Measurements from ENCODE around the gene AMFR. TPM values are rescaled to one million over a fixed set of nuclear protein-coding genes. Genes with fewer than 3 reads are reported as not detected.

Gene AMFR
- total RNA-seq, 1 experiment from 2014 or later = 79.7 TPM

GRCh38 chr16:56362706-56363105 is 62.6 kb downstream of the AMFR start:
- DNase-seq (ENCODE audit: low spot score) = no peak

GRCh38 chr16:56362057-56362655 is 63.2 kb downstream of the AMFR start:
- no peak for DNase-seq (ENCODE audit: low spot score)

DNA sequence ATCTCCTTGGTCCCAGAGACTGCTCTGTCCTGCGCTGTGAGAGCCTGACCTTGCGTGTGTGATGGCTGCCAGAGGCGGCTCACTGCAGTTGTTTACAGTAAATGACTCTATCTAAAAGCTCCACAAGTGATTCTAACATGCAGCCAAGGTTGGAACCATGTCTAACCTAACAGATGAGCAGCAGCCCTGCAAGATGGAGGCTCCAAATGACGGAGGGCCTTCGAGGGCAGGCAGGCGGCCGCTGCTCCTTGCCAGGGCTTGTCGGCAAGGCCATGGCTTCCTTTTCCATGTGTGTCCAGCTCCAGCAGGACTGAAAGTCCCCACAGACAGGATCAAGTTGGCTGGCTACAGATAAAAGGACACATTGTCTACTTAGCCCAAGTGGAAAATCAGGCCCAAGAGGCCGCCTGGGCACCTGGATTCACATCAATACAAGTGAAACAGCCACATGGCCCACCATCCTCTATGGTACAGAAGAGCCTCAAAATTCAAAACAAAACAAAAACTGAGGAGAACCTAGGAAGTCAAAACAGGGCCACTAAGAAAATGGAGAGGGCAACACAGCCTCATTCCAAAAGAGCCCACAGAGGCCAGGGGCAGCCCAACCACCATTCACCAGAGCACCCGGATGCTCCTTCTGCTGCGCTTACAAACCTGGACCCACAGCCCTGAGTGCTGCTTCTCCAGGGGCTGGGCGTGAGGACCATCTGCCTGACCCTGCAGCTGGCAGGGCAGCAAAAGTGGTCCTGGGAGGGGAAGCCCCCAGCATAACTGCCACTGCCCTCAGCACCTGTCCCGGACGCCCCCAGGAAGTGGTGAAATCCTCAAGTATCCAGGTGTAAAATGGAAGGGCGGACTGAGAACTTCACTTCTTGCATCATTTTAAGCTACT is 65.0 kb downstream of the AMFR start:
- no peak for DNase-seq (ENCODE audit: low spot score)

DNA sequence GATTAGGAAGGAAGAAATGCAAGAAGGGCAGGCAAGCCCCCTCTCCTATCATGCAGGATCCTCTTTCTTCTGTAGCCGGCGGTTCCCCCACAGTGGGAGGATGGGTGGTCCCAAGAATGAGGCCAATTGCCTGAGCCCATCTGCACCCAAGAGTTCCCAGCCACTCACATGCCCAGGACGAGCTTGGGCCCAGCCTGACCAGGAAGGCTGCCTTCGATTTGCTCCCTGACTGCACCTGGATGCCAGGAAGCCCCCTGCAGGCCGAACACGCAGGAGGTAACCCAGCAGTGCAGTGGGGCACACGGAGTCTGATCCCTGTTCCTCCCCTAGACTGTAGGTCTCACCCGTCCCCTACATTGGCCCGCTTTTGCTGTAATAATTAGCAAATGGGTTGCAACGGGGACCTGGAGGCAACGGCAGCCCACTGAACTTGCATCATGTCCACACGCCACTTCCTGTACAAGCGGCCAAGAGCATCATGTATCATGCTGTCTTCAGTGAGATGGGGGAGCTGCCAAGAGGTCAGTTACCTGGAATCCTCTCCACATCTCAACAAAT is 67.5 kb downstream of the AMFR start:
- DNase-seq (ENCODE audit: low spot score) = no peak

DNA sequence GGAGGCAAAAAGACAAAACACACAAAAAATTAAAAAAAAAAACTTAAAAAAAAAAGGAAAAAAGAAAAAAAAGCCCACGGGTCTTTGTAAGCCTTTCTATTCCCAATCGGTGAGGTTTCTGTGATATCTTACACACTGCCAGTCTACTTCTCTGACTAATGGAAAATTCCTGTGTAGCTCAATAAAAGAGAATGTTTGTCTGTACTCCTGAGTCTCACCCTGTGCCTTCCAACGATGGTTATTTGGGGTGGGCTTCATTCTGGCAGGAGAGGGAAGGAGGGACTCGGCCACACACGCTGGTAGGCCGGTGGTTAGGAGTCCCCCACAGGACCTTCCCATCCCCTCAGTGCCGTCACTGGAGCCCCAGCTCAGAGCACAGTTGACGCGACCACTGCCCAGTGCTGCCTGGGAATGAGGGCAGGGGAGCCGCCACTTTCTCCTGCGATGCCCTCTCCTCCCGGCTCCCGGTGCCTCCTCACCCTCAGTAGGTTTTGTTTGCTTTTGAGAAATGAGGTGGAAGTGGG is 68.0 kb downstream of the AMFR start:
- no peak for DNase-seq (ENCODE audit: low spot score)

GRCh38 chr16:56356276-56357240 is 68.8 kb downstream of the AMFR start:
- DNase-seq (ENCODE audit: low spot score) = peak; percentile 83

- no peak for DNase-seq (ENCODE audit: low spot score)
These were observed 69.5 kb downstream of the AMFR start for GRCh38 chr16:56355786-56356275.

DNA sequence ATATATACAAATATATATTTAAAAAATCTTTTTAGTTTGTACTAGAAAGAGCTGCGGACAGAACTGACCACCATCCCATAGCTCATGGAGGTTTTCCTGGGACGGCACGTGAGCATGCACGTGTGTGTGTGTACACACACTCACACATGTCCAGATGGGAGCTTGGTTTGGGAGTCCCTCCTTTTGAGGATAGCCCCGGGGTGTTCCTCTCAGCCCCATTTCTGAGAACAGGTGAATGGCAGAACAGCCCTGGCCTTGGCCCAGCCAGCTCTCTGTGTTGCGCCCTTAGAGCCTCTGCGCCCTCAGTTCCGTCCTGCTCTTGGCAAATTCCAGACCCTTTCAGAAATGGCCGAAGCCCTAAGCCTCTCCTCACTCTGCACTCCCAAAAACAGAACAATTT is 70.1 kb downstream of the AMFR start:
- DNase-seq (ENCODE audit: low spot score) = no peak

DNA sequence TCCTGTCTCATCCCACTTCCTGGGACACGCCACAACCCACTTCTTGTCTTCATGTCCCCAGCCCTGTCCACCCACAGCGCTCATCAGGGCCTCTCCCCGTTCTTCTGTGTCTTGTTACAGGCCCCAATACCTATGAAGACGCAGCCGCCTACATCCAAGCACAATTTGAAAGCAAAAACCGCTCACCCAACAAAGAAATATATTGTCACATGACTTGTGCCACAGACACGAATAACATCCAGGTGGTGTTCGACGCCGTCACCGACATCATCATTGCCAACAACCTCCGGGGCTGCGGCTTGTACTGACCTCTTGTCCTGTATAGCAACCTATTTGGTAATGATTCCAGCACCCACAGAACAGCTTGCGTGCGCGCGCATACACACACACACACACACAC is 70.6 kb downstream of the AMFR start:
- no peak for DNase-seq (ENCODE audit: low spot score)

- no peak for DNase-seq (ENCODE audit: low spot score)
These were observed 71.3 kb downstream of the AMFR start for GRCh38 chr16:56354016-56354415.

DNA sequence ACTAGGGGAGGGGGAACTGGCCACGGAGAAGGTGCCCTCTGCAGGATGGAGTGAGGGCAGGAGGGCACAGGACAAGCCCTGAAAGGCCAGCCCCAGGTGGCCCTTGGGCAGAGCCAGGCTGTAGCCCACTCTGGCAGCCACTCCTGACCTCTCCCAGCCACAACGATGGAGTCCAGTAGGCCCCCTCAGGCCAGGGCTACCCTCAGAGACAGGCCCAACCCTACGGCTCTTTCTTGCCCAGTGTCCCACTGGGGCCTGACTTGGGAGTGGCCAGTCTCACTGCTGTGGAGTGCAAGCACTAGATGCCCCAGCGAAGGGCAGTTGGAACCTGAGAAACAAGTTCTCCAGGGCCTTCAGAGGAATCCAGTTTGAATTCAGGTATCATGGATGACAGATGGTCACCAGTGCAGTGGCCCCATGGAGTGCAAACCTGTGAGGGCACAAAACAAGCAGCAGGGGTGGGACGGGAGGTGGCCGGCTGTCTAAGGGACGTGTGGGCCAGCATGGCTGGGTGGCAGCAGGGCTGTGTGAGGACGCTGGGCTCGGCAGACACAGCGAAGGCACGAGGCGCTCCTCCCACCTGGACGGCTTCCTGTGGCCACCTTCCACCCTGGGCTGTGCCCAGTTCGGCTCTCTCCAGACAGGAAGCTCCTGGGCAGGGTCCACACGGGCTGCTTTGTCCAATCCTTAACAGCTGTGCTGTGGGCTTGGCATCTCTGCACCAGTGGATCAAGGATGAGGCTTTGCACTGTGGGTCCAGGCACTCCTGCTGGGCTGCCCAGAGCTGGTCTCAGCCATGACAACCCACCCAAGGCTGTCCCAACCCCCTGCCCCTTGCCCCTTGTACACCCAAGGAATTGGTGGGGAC is 72.1 kb downstream of the AMFR start:
- no peak for DNase-seq (ENCODE audit: low spot score)

DNA sequence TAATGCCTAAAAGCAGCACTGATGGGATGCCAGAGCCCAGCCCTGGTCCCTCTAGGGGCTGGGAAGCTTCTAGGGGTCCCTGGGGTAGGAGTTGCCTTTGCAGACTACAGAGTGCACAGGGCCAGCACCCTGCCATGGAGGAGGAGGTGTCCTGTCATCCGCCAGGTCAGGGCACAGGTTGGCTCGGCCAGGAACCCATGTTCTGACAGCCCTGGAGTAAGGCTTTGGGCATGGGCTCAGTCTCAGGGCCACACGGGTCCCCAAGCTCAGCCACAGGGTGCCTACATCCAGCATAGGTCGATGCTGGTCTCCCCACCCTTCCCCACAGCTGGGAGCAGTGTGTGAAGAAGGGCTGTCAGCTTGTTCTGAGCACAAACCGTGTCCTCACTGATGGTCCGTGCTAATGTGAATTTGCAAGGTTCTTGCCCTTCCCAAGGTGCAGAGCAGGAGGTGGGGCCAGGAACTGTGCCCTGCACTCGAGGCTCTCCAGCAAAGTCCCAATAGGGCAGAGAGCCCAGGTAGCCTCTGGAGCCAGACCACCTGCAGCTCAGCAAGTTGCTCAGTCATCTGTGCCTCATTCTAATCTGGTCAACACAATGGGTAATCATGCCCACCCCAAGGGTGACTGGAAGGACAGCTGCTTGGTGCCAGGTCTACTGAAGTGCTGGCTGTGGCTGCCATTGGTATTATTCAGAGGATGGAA is 72.8 kb downstream of the AMFR start:
- no peak for DNase-seq (ENCODE audit: low spot score)

- no peak for DNase-seq (ENCODE audit: low spot score)
These were observed 73.9 kb downstream of the AMFR start for GRCh38 chr16:56351481-56351880.

- no peak for DNase-seq (ENCODE audit: low spot score)
These were observed 74.6 kb downstream of the AMFR start for GRCh38 chr16:56350491-56351405.

- no peak for DNase-seq (ENCODE audit: low spot score)
These were observed 75.6 kb downstream of the AMFR start for GRCh38 chr16:56349711-56350161.

DNA sequence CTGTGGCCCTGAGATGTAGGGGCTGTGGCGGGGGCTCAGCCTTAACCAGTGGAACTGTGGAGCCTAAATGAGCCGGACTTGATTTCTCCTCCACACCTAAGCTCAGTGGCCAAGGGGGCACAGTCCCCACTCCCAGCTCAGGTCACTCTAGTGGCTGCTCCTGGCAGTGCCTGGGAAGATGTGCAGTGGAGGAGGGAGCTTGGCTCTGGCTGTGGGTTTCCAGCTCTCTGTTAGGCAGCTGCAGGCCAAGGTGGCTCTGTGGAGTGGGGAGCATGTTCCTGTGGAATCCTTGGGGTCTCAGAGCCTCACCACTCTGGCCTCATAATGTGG is 76.3 kb downstream of the AMFR start:
- no peak for DNase-seq (ENCODE audit: low spot score)

GRCh38 chr16:56348168-56349085 is 76.9 kb downstream of the AMFR start:
- no peak for DNase-seq (ENCODE audit: low spot score)

GRCh38 chr16:56347670-56348069 is 77.7 kb downstream of the AMFR start:
- no peak for DNase-seq (ENCODE audit: low spot score)
